Measurements from ENCODE around the gene TLE6.
"Not testable (repeated sequence)": the region's sequence is repeated elsewhere in the genome, so short reads cannot be mapped to it uniquely, and the experiment has no call there.

GRCh38 chr19:3012059-3012458 is 34.7 kb downstream of the TLE6 start:
- not testable (repeated sequence) for TF ChIP-seq SP1 (IDR thresholded peaks at IDR 0.05); ZNF384 (IDR thresholded peaks at IDR 0.05); ARNT (IDR thresholded peaks at IDR 0.05); BHLHE40 (IDR thresholded peaks at IDR 0.05; ENCODE audit: borderline replicate concordance); NFRKB (IDR thresholded peaks at IDR 0.05); L3MBTL2 (conservative IDR thresholded peaks at IDR 0.05); HDGF (IDR thresholded peaks at IDR 0.05; ENCODE audit: borderline replicate concordance)
